Measurements from ENCODE around the gene ZMAT5. TPM values are rescaled to one million over a fixed set of nuclear protein-coding genes. Genes with fewer than 3 reads are reported as not detected.
A peak's percentile ranks its signal among the peaks of the same experiment; 100 is the strongest.

Gene ZMAT5
- total and polyA plus RNA-seq, 9 of the 15 experiments (the other 6 are each of a cell fraction or from before 2014, with no cell fraction given): 2.0 to 25.2 (median 11.9) TPM

DNA sequence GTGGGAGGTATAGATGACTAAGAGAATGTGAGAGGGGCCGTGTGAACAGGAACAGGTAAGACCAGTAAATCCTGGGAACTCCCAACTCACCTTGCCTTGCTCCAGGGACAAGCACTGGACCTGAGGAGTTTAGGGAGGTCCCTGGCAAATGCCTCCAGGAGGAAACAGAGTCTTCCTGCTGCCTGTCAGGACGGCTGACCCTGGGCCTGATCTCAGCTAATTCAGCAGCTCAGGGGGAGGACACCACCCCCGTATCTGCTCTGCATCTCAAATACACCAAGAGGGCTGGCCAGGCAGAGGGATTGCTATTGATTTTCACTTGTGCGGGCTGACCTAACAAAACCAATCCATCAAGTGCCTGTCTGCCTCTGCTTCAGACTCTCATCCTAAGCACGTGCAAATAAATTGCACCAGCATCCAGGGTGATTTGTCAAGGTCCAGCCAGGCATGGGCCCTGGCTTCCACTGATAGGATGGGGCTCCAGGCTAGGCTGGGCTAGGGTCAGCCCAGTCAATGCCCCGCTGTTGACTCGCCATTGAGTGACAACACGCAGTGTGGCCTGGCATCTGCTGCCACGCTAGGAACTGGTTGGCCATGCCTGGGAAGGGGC lies 20.7 kb upstream of the ZMAT5 start:
- no TSS peak for BruUV-seq (replicated peaks)
- H3K4me2 ChIP-seq (ENCODE audit: insufficient read depth, low read length): no peak overlapping the region
- ChIA-PET POLR2A (interaction anchor here (0.5 to 0.6 kb wide), 2 partner anchors 12 to 353 kb away, joined by 3 read pairs; no protein-coding TSS in a partner anchor), CTCF (ENCODE audit: low intra/inter-chr PET ratio) (no interaction called here)
- H3K27ac ChIP-seq (ENCODE audit: extremely low read depth, low read depth, low read length): no peak overlapping the region
- TF ChIP-seq, protein P1, sequence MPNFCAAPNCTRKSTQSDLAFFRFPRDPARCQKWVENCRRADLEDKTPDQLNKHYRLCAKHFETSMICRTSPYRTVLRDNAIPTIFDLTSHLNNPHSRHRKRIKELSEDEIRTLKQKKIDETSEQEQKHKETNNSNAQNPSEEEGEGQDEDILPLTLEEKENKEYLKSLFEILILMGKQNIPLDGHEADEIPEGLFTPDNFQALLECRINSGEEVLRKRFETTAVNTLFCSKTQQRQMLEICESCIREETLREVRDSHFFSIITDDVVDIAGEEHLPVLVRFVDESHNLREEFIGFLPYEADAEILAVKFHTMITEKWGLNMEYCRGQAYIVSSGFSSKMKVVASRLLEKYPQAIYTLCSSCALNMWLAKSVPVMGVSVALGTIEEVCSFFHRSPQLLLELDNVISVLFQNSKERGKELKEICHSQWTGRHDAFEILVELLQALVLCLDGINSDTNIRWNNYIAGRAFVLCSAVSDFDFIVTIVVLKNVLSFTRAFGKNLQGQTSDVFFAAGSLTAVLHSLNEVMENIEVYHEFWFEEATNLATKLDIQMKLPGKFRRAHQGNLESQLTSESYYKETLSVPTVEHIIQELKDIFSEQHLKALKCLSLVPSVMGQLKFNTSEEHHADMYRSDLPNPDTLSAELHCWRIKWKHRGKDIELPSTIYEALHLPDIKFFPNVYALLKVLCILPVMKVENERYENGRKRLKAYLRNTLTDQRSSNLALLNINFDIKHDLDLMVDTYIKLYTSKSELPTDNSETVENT (CRISPR knock-in tag; IDR thresholded peaks at IDR 0.05): no peak
- TF ChIP-seq, protein P2, sequence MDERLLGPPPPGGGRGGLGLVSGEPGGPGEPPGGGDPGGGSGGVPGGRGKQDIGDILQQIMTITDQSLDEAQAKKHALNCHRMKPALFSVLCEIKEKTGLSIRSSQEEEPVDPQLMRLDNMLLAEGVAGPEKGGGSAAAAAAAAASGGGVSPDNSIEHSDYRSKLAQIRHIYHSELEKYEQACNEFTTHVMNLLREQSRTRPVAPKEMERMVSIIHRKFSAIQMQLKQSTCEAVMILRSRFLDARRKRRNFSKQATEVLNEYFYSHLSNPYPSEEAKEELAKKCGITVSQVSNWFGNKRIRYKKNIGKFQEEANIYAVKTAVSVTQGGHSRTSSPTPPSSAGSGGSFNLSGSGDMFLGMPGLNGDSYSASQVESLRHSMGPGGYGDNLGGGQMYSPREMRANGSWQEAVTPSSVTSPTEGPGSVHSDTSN (CRISPR knock-in tag; IDR thresholded peaks at IDR 0.05; ENCODE audit: low read depth): no peak
- TF ChIP-seq, protein P2 (tag; conservative IDR thresholded peaks at IDR 0.05; ENCODE audit: low read depth): 0 out of 2 replicates have a peak, but pooled peaks have one; percentile 6
- TF ChIP-seq SP1 (CRISPR knock-in tag; IDR thresholded peaks at IDR 0.05) (no peak), NR2F6 (CRISPR knock-in tag; IDR thresholded peaks at IDR 0.05) (no peak)
- H3K36me3 ChIP-seq (ENCODE audit: control insufficient read depth, insufficient read depth, low read length): peaks cover 39% of the 10 kb centered on the region; the same call in 1 of the 3 replicates
- H3K4me3 ChIP-seq: no peak overlapping the region
- in situ Hi-C loops (cut with MboI) (no loop called here), intact Hi-C loops (cut with micrococcal nuclease) (no loop called here)
- H3K9me1 ChIP-seq (ENCODE audit: control insufficient read depth, insufficient read depth, low read length): no peaks in the 10 kb centered on the region
- H3K4me1 ChIP-seq (replicated peaks in 1 of 2; ENCODE audit: control insufficient read depth in 2 of 2, insufficient read depth in 2 of 2, low read length in 2 of 2): no peaks in the 10 kb centered on the region; a peak in 2 of 5 replicates
- no peaks in the 10 kb centered on the region for H3K27me3 ChIP-seq (ENCODE audit: control insufficient read depth in 2 of 2, insufficient read depth in 2 of 2, low read length in 2 of 2)
- H2AFZ ChIP-seq (ENCODE audit: low read depth, low read length): no peak overlapping the region
- ATAC-seq (no peak; the same call in 2 of the 3 replicates), FAIRE-seq (no peak), DNase-seq (ENCODE audit: extremely low read depth in 1 of 4, low spot score in 3 of 4) (no peak)
- WGBS (ENCODE audit: insufficient coverage, low coverage, missing lambda C conversion rate): 66% methylated on average over 8 of the region's 9 CpGs
- no peaks in the 10 kb centered on the region for H3K79me2 ChIP-seq (ENCODE audit: control insufficient read depth, insufficient read depth, low read length)
- H3K9ac ChIP-seq (ENCODE audit: insufficient read depth in 1 of 2, low read depth in 2 of 2, low read length in 2 of 2): no peak overlapping the region; a peak in 1 of 4 replicates
- no peaks in the 10 kb centered on the region for H4K20me1 ChIP-seq (replicated peaks; ENCODE audit: control insufficient read depth, insufficient read depth, low read length)
- H3K9me3 ChIP-seq (replicated peaks; ENCODE audit: control insufficient read depth, insufficient read depth, low read depth, low read length): no peaks in the 10 kb centered on the region
